Keratinocyte (primary cell): ENCODE data around the gene TRIM67. TPM values are rescaled to one million over a fixed set of nuclear protein-coding genes. Genes with fewer than 3 reads are reported as not detected.

ENCODE experiments used
- DNase-seq: peaks from one replicate; pipeline ENCODE4 v3.0.0-alpha.2; 2011; ENCODE audit warnings: low read depth, missing footprints, low spot score
- FAIRE-seq: peaks from 2 replicates; lab custom pipeline; 2011; peaks lifted over from hg19 to GRCh38; lab: Jason Lieb, UNC
- H2AFZ ChIP-seq: 2 replicates; pipeline ENCODE4 v1.6.0; 2012; ENCODE audit warnings: low read length, control low read depth, inconsistent platforms; ENCODE audit not compliant: control insufficient read depth
- H3K27ac ChIP-seq: 2 replicates; pipeline ENCODE4 v1.5.1; 2011; ENCODE audit warnings: low read length; ENCODE audit not compliant: control insufficient read depth, insufficient read depth
- H3K27me3 ChIP-seq: 3 replicates; pipeline ENCODE4 v1.6.0; 2011; ENCODE audit warnings: low read length; ENCODE audit not compliant: control insufficient read depth, insufficient read depth; ENCODE audit errors: extremely low read depth
- H3K36me3 ChIP-seq, 2 experiments: 2 replicates in 1 of 2; 3 replicates in 1 of 2; pipeline ENCODE4 v1.5.1; 2011; ENCODE audit warnings: low read length in 2 of 2, mild to moderate bottlenecking in 1 of 2; ENCODE audit not compliant: control insufficient read depth in 2 of 2, insufficient read depth in 2 of 2; ENCODE audit errors: extremely low read depth in 1 of 2
- H3K4me1 ChIP-seq: 3 replicates; pipeline ENCODE4 v1.5.1; 2011; ENCODE audit warnings: low read length; ENCODE audit not compliant: control insufficient read depth, insufficient read depth; ENCODE audit errors: extremely low read depth
- H3K4me2 ChIP-seq: 3 replicates; pipeline ENCODE4 v1.6.0; 2011; ENCODE audit warnings: low read depth, low read length; ENCODE audit not compliant: control insufficient read depth, insufficient read depth; ENCODE audit errors: extremely low read depth
- H3K4me3 ChIP-seq, 3 experiments: fragments of 200-600 bp in 1 of 3; sonication (generic) in 1 of 3; 2 replicates in 2 of 3; 3 replicates in 1 of 3; pipeline ENCODE4 v1.5.1; 2011 to 2016; ENCODE audit warnings: low read length in 3 of 3, mild to moderate bottlenecking in 3 of 3, control low read depth in 2 of 3, inconsistent platforms in 1 of 3, low read depth in 1 of 3, mixed read lengths in 1 of 3, mixed run types in 1 of 3, moderate library complexity in 1 of 3; ENCODE audit not compliant: control insufficient read depth in 2 of 3, insufficient read depth in 2 of 3; ENCODE audit errors: extremely low read depth in 1 of 3
- H3K79me2 ChIP-seq: 2 replicates; pipeline ENCODE4 v1.6.0; 2012; ENCODE audit warnings: low read length; ENCODE audit not compliant: control insufficient read depth, insufficient read depth
- H3K9ac ChIP-seq: 3 replicates; pipeline ENCODE4 v1.6.0; 2011; ENCODE audit warnings: low read length; ENCODE audit not compliant: control insufficient read depth, insufficient read depth; ENCODE audit errors: extremely low read depth
- H3K9me1 ChIP-seq: 3 replicates; pipeline ENCODE4 v1.6.0; 2011; ENCODE audit warnings: low read length; ENCODE audit not compliant: control insufficient read depth, insufficient read depth; ENCODE audit errors: extremely low read depth
- H3K9me3 ChIP-seq: 2 replicates; pipeline ENCODE4 v1.5.1; 2012; ENCODE audit warnings: low read depth, low read length; ENCODE audit not compliant: control insufficient read depth
- H4K20me1 ChIP-seq: 3 replicates; pipeline ENCODE4 v1.6.0; 2011; ENCODE audit warnings: low read length; ENCODE audit not compliant: control insufficient read depth, insufficient read depth; ENCODE audit errors: extremely low read depth
- EZH2 ChIP-seq: IDR thresholded peaks from one replicate; pipeline ENCODE4 v1.6.1; 2012; ENCODE audit warnings: inconsistent platforms, mild to moderate bottlenecking, low read length, moderate library complexity
- dilution Hi-C: fragments of 300-500 bp; cut with MboI; formaldehyde crosslinking; loops from one replicate; pipeline ENCODE4 v1.7.0; 2020; ENCODE audit warnings: low sequenced_read_pairs; ENCODE audit not compliant: extremely low pct_ligation_motif_present
- polyA plus RNA-seq, 5 experiments: library from polyadenylated mRNA; depleted of rRNA in 3 of 5; stranded (reverse) in 3 of 5; stranded (forward) in 1 of 5; unstranded in 1 of 5; fragments of >200 nt; gene quantifications; 1 replicate in 1 of 5; 2 replicates in 3 of 5; 3 replicates in 1 of 5; pipeline versions ENCODE4 v1.2.1 to v1.2.3, GENCODE V29; 2011 to 2012; ENCODE audit warnings: missing spikeins in 2 of 5, low read depth in 1 of 5, low replicate concordance in 1 of 5
- TF ChIP-seq, protein P1 (sequence below), 3 experiments: IDR thresholded peaks in 1 of 3; conservative IDR thresholded peaks in 1 of 3; optimal IDR thresholded peaks in 1 of 3; 2 replicates in 2 of 3; 3 replicates in 1 of 3; pipeline versions ENCODE3 to v1.5.1; 2011; ENCODE audit warnings: low read length in 3 of 3, mild to moderate bottlenecking in 3 of 3, moderate library complexity in 2 of 3, control low read depth in 1 of 3, inconsistent platforms in 1 of 3; ENCODE audit not compliant: insufficient read depth in 2 of 3; ENCODE audit errors: extremely low read depth in 1 of 3

TRIM67 gene
- polyA plus RNA-seq, 1 donor (not counting 4 experiments of a cell fraction or from before 2014, with no cell fraction given), result not detected

DNA sequence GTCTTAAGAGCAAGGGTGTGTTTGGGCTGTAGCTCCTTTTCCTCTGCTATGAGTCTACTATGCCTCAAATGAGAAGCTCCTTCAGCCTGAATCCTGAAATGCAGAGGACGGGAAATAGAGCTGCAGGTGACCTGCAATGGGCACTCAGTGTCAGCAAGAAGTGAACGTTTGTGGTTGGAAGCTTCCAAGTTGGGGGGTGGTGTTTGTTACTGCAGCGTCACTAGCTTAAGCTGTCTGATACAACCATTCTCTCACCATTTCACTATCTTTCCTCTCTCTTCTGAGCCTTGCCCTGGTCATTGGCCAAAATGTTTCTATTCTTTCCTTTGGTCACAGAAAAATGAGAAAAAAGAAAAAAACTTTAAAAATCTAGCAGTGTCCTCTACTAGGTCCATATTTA, 19.4 kb downstream of the TRIM67 start:
- H4K20me1 ChIP-seq, result no peaks in the 10 kb centered on the region
- no peaks in the 10 kb centered on the region for H3K4me1 ChIP-seq
- no peak overlapping the region for H3K27ac ChIP-seq
- FAIRE-seq (no peak), DNase-seq (no peak)
- H3K9ac ChIP-seq, result no peak overlapping the region
- H3K9me1 ChIP-seq, result no peaks in the 10 kb centered on the region
- no peaks in the 10 kb centered on the region for H3K36me3 ChIP-seq
- no peak overlapping the region for H3K4me3 ChIP-seq
- dilution Hi-C loops, result no loop called here
- peaks cover 12% of the 10 kb centered on the region for H3K27me3 ChIP-seq
- TF ChIP-seq, protein P1, sequence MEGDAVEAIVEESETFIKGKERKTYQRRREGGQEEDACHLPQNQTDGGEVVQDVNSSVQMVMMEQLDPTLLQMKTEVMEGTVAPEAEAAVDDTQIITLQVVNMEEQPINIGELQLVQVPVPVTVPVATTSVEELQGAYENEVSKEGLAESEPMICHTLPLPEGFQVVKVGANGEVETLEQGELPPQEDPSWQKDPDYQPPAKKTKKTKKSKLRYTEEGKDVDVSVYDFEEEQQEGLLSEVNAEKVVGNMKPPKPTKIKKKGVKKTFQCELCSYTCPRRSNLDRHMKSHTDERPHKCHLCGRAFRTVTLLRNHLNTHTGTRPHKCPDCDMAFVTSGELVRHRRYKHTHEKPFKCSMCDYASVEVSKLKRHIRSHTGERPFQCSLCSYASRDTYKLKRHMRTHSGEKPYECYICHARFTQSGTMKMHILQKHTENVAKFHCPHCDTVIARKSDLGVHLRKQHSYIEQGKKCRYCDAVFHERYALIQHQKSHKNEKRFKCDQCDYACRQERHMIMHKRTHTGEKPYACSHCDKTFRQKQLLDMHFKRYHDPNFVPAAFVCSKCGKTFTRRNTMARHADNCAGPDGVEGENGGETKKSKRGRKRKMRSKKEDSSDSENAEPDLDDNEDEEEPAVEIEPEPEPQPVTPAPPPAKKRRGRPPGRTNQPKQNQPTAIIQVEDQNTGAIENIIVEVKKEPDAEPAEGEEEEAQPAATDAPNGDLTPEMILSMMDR (optimal IDR thresholded peaks at IDR 0.05 in 1 of 3, IDR thresholded peaks at IDR 0.05 in 1 of 3, conservative IDR thresholded peaks at IDR 0.05 in 1 of 3; ENCODE audit: extremely low read depth in 1 of 3, insufficient read depth in 2 of 3, low read length in 3 of 3), result no peak
- TF ChIP-seq EZH2, result no peak
- no peaks in the 10 kb centered on the region for H3K79me2 ChIP-seq
- H2AFZ ChIP-seq, result no peak overlapping the region
- H3K4me2 ChIP-seq, result no peak overlapping the region
- no peaks in the 10 kb centered on the region for H3K9me3 ChIP-seq

DNA sequence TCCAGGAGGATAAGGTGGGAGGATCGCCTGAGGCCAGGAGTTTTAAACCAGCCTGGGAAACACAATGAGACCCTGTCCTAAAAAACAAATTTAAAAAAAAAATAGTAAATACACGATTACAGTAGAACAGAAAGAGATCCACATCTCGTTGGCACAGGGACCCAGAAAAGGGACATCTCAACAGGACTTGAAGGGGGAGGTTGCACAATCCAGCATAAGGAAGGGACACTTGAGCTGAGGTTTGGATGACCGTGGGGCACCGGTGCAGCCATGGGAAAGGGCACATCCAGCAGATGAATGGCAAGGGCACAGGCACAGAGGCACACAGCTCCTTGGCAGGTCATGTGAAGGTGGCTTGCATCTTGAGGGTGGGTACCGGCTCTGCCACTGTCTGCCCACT, 20.5 kb downstream of the TRIM67 start:
- Histone ChIP-seq H3K9me3 (no peaks in the 10 kb centered on the region), H3K27ac (no peak overlapping the region), H3K4me1 (no peaks in the 10 kb centered on the region), H3K36me3 (no peaks in the 10 kb centered on the region), H3K79me2 (no peaks in the 10 kb centered on the region), H4K20me1 (no peaks in the 10 kb centered on the region), H3K9ac (no peak overlapping the region), H3K9me1 (no peaks in the 10 kb centered on the region), H3K4me2 (no peak overlapping the region), H3K27me3 (peaks cover 12% of the 10 kb centered on the region), H2AFZ (no peak overlapping the region), H3K4me3 (no peak overlapping the region)
- FAIRE-seq (no peak), DNase-seq (no peak)
- dilution Hi-C loops, result no loop called here
- TF ChIP-seq EZH2, result no peak
- TF ChIP-seq, protein P1 (optimal IDR thresholded peaks at IDR 0.05 in 1 of 3, IDR thresholded peaks at IDR 0.05 in 1 of 3, conservative IDR thresholded peaks at IDR 0.05 in 1 of 3; ENCODE audit: extremely low read depth in 1 of 3, insufficient read depth in 2 of 3, low read length in 3 of 3), result no peak
